ENCODE measurements around the gene SEC11A.
"Not testable (repeated sequence)": the region's sequence is repeated elsewhere in the genome, so short reads cannot be mapped to it uniquely, and the experiment has no call there.

Gene SEC11A

GRCh38 chr15:84690342-84690741 lies 25.6 kb downstream of the SEC11A start:
- H3K27ac ChIP-seq, result no peak overlapping the region
- no peak for TF ChIP-seq ZFX (IDR thresholded peaks at IDR 0.05)

GRCh38 chr15:84689858-84690257 lies 26.1 kb downstream of the SEC11A start:
- TF ChIP-seq ZFX (IDR thresholded peaks at IDR 0.05), result no peak
- no peak for TF ChIP-seq CTCF (conservative IDR thresholded peaks at IDR 0.05)
- no peak overlapping the region for H3K27ac ChIP-seq

- not testable (repeated sequence) for H3K27ac ChIP-seq
These were observed 29.5 kb downstream of the SEC11A start for GRCh38 chr15:84686446-84686845.

GRCh38 chr15:84685304-84685703 lies 30.6 kb downstream of the SEC11A start:
- no peak for TF ChIP-seq ZFX (IDR thresholded peaks at IDR 0.05)
- TF ChIP-seq CTCF (conservative IDR thresholded peaks at IDR 0.05), result no peak
- H3K27ac ChIP-seq, result no peak overlapping the region

- H3K27ac ChIP-seq, result no peak overlapping the region
- TF ChIP-seq CTCF (conservative IDR thresholded peaks at IDR 0.05), result no peak
- TF ChIP-seq ZFX (IDR thresholded peaks at IDR 0.05), result no peak
These were observed 31.8 kb downstream of the SEC11A start for GRCh38 chr15:84684092-84684491.

GRCh38 chr15:84681831-84682230 lies 34.1 kb downstream of the SEC11A start:
- no peak for TF ChIP-seq ZFX (IDR thresholded peaks at IDR 0.05)
- no peak for TF ChIP-seq CTCF (conservative IDR thresholded peaks at IDR 0.05)
- H3K27ac ChIP-seq, result no peak overlapping the region

- TF ChIP-seq CTCF (conservative IDR thresholded peaks at IDR 0.05), result no peak
- TF ChIP-seq ZFX (IDR thresholded peaks at IDR 0.05), result no peak
- H3K27ac ChIP-seq, result no peak overlapping the region
These were observed 44.7 kb downstream of the SEC11A start for GRCh38 chr15:84671211-84671610.

GRCh38 chr15:84669726-84670125 lies 46.2 kb downstream of the SEC11A start:
- TF ChIP-seq CTCF (conservative IDR thresholded peaks at IDR 0.05) (no peak), ZFX (IDR thresholded peaks at IDR 0.05) (no peak)
- H3K27ac ChIP-seq, result no peak overlapping the region

Data from C4-2B (cell line).